Fibroblast of lung (primary cell): ENCODE measurements around the gene ABCF3.

ENCODE experiments used
- CTCF ChIP-seq, 2 donors: IDR thresholded peaks in 1 of 2; conservative IDR thresholded peaks in 1 of 2; 1 replicate in 1 of 2; 2 replicates in 1 of 2; pipeline ENCODE4 v1.5.1; 2011 to 2012; ENCODE audit warnings: low read length in 2 of 2, control low read depth in 1 of 2, inconsistent platforms in 1 of 2, low read depth in 1 of 2, mild to moderate bottlenecking in 1 of 2
- EZH2 ChIP-seq: IDR thresholded peaks from 2 replicates; pipeline ENCODE4 v1.5.1; 2012; ENCODE audit warnings: low read length, control low read depth, mild to moderate bottlenecking; ENCODE audit errors: missing control alignments

- TF ChIP-seq CTCF (conservative IDR thresholded peaks at IDR 0.05 in 1 of 2, IDR thresholded peaks at IDR 0.05 in 1 of 2; ENCODE audit: low read depth in 1 of 2, low read length in 2 of 2) (no peak), EZH2 (no peak)
These were observed 47.3 kb downstream of the ABCF3 start for GRCh38 chr3:184233127-184233843.
